Psoas muscle (tissue), 8 donors: ENCODE results near the gene OR1I1. TPM values are rescaled to one million over a fixed set of nuclear protein-coding genes. Genes with fewer than 3 reads are reported as not detected.
A peak's percentile ranks its signal among the peaks of the same experiment; 100 is the strongest.

Source experiments
- ATAC-seq, 4 donors: fragments of 200-7000 bp; cut with Tn5 transposase; one replicate each; pipeline ENCODE4 v1.9.1; 2020; ENCODE audit warnings: moderate library complexity in 3 of 4, mild to moderate bottlenecking in 2 of 4
- DNase-seq, 2 donors: peaks; one replicate each; pipeline ENCODE4 v3.0.0-alpha.2; 2020
- H3K27ac ChIP-seq: fragments of 200-600 bp; one replicate; pipeline ENCODE4 v1.8.0; 2022
- H3K27me3 ChIP-seq, 3 donors: fragments of 200-600 bp in 1 of 3; one replicate each; pipeline versions ENCODE4 v1.6.1 to v1.8.0; 2013 to 2022; ENCODE audit warnings: low read length in 2 of 3, mild to moderate bottlenecking in 2 of 3, moderate library complexity in 1 of 3; ENCODE audit not compliant: insufficient read depth in 3 of 3
- H3K36me3 ChIP-seq, 2 donors: fragments of 200-600 bp in 1 of 2; one replicate each; pipeline versions ENCODE4 v1.6.1 to v1.8.0; 2013 to 2022; ENCODE audit warnings: low read depth in 1 of 2, mild to moderate bottlenecking in 1 of 2, moderate library complexity in 1 of 2; ENCODE audit not compliant: insufficient read depth in 1 of 2
- H3K4me1 ChIP-seq: fragments of 200-600 bp; one replicate; pipeline ENCODE4 v1.8.0; 2022
- H3K4me3 ChIP-seq: fragments of 200-600 bp; one replicate; pipeline ENCODE4 v1.8.0; 2022; ENCODE audit warnings: mild to moderate bottlenecking
- H3K9me3 ChIP-seq: fragments of 200-600 bp; one replicate; pipeline ENCODE4 v1.8.0; 2022
- CTCF ChIP-seq: fragments of 200-600 bp; IDR thresholded peaks from one replicate; pipeline ENCODE4 v1.8.0; 2022; ENCODE audit warnings: antibody characterized with exemption
- WGBS, 3 donors: extraction: QIAGEN DNeasy Blood & Tissue Kit; methylation state at CpG; one replicate each; pipeline versions ENCODE4 v1.1.6 to v1.1.7; 2013; 5-methylcytosine and 5-hydroxymethylcytosine counted together
- intact Hi-C, 2 donors: fragments of 100-400 bp; cut with DNase I; formaldehyde crosslinking; loops; one replicate each; pipeline versions ENCODE4 v1.11.0 to v1.14.2; 2022
- polyA plus RNA-seq, 3 donors: library from polyadenylated mRNA; stranded (reverse); fragments of 200-250 nt; gene quantifications; one replicate each; pipeline ENCODE4 v1.2.3, GENCODE V29; 2013
- total RNA-seq, 4 donors: library from RNA; stranded (reverse); fragmentation: NEBNext Ultra II Directional in 2 of 4; extraction: Animal tissue kit (Norgen Biotek cat#: 25700) in 2 of 4; gene quantifications; one replicate each; pipeline versions ENCODE4 v1.2.1 to v1.2.4, GENCODE V29; 2021 to 2023
- donor health status: healthy with polysubstance abuse.
- donor health status: DM: no; HTN: no; CAD: no; lungs with moderate emphysema.
- donor health status: Bipolar disorder and iron deficiency.
- donor health status: healthy.
- donor health status: DM: yes; HTN: yes; CAD: no.
- donor health status: DM: no; HTN: no; CAD: no.
- donor health status: DM: no; HTN: no; CAD: no.
- donor health status: DM: yes; HTN: yes; CAD: no.

The OR1I1 gene
- total and polyA plus RNA-seq, 7 donors: not detected

GRCh38 chr19:15111758-15112157, 29.7 kb downstream of the OR1I1 start:
- Histone ChIP-seq H3K27ac (no peak overlapping the region), H3K4me1 (no peaks in the 10 kb centered on the region), H3K4me3 (no peak overlapping the region), H3K36me3 (peaks cover 0 to 47% of the 10 kb centered on the region in 2 donors), H3K27me3 (peaks cover 0 to 11% (median 0%) of the 10 kb centered on the region in 3 donors), H3K9me3 (no peaks in the 10 kb centered on the region)
- TF ChIP-seq CTCF: no peak
- intact Hi-C loops: no loop called here
- 95 to 100% (median 100%) methylated on average over 1 of the region's 1 CpG for WGBS, 3 donors
- no peak for ATAC-seq
- no peak for DNase-seq

- no peak overlapping the region for H3K4me3 ChIP-seq
- H3K27me3 ChIP-seq: peaks cover 0 to 8% (median 0%) of the 10 kb centered on the region in 3 donors
- no peaks in the 10 kb centered on the region for H3K9me3 ChIP-seq
- DNase-seq: no peak
- H3K27ac ChIP-seq: no peak overlapping the region
- no peak for TF ChIP-seq CTCF
- peaks cover 0 to 53% of the 10 kb centered on the region in 2 donors for H3K36me3 ChIP-seq
- H3K4me1 ChIP-seq: no peaks in the 10 kb centered on the region
- intact Hi-C loops: no loop called here
- WGBS, 3 donors: 89 to 92% (median 92%) methylated on average over 11 of the region's 11 CpGs
- ATAC-seq: no peak
Observed at GRCh38 chr19:15112385-15112784, 30.4 kb downstream of the OR1I1 start.

- Histone ChIP-seq H3K27me3 (no peaks in the 10 kb centered on the region), H3K36me3 (peaks cover 4 to 64% of the 10 kb centered on the region in 2 donors), H3K4me3 (no peak overlapping the region), H3K4me1 (no peaks in the 10 kb centered on the region), H3K9me3 (no peaks in the 10 kb centered on the region), H3K27ac (no peak overlapping the region)
- 88 to 89% (median 89%) methylated on average over 57 to 58 of the region's 58 CpGs for WGBS, 3 donors
- no peak for TF ChIP-seq CTCF
- intact Hi-C loops: no loop called here
- no peak for ATAC-seq
- peak; percentile 25 to 53 for DNase-seq
Observed at GRCh38 chr19:15113245-15114152, 31.5 kb downstream of the OR1I1 start.

- Histone ChIP-seq H3K27me3 (no peaks in the 10 kb centered on the region), H3K4me1 (no peaks in the 10 kb centered on the region), H3K9me3 (no peaks in the 10 kb centered on the region), H3K36me3 (peaks cover 5 to 71% of the 10 kb centered on the region in 2 donors), H3K4me3 (no peak overlapping the region), H3K27ac (no peak overlapping the region)
- peak in 1 of 4 donors; percentile 32 for ATAC-seq
- 58 to 74% (median 60%) methylated on average over 7 of the region's 7 CpGs for WGBS, 3 donors
- no peak for DNase-seq
- TF ChIP-seq CTCF: no peak
- intact Hi-C loops: no loop called here
Observed at GRCh38 chr19:15114153-15114540, 32.1 kb downstream of the OR1I1 start.
